ENCODE results near the gene PAGE3.

Gene PAGE3, protein sequence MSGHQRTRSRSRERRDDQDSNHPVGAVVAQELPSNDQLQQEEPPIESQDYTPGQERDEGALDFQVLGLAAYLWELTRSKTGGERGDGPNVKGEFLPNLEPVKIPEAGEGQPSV

DNA sequence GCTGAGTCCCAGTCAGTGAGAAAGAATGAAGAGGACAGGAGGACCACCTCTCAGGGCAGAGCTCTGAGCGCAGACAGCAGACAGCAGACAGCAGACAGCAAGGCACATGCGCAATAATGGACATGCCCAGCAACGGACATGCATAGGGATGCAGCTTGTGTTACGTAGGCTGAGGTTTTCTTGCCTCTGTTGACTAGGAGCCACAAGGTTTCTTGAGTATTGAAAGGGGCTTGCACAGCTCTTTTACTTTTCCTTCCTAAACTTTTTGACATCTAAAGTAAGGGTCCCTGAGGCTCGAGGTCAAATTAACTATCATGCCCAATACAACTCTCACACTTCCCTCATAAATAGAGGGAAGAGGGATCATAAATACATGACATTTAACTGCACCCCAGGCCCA, at the start of gene PAGE3:
PAGE3 (minus strand) TSS at position 101 of the 400 bp plus-strand sequence. CDS start 1,013 bp downstream, outside the sequence.
- DNase-seq (ENCODE audit: low read depth), result no peak

DNA sequence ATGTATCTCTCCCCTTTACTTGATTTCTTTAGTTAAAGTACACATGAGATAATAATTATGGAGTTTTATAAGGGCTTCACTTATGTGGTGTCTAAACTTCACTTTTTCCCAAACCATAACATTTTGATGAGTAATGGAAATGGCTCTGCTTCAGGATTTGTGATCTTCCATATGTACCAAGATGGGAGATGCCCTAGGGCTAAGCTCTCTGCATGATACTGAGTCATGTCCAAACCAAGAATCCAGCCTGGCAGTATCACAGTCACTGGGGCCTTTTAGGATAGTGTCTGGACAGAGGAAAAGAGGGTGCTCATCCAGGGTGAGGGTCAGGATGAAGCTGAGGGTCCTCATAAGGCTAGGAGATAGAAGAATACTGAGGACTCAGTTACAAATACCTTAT, 47.9 kb upstream of the PAGE3 start:
- DNase-seq (ENCODE audit: low read depth), result no peak

DNA sequence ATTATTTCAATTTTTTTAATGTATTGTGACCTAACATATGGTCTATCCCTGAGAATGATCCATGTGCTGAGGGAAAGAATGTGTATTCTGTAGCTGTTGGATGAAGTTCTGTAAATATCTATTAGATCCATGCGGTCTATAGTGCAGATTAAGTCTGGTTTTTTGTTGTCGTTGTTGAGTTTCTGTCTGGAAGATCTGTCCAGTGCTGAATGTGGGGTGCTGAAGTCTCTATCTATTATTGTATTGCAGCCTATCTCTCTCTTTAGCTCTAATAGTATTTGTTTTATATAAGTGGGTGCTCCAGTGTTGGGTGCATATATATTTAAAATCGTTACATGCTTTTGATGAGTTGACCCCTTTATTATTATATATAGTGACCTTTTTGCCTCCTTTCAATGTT, 26.2 kb upstream of the PAGE3 start:
- DNase-seq (ENCODE audit: low read depth), result no peak

DNA sequence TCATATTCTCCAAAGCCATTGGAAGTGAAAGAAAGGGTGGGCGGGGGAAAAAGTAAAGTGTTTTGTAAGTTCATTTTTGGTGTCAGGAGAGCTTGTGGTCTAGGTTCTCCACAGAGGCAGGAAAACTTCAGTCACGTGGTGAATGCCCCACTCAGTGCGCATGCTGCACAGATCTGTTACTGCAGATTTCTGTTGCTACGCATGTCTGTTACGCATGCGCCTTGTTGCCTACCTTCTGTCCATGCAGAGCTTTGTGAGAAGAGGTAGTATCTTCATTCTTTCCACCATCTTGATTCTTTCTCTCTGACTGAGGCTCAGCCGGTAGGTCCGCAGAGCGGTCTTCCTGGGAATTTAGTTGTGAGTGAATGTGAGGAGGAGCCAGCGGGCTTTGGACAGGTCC, 15.1 kb upstream of the PAGE3 start:
- no peak for DNase-seq (ENCODE audit: low read depth)

DNA sequence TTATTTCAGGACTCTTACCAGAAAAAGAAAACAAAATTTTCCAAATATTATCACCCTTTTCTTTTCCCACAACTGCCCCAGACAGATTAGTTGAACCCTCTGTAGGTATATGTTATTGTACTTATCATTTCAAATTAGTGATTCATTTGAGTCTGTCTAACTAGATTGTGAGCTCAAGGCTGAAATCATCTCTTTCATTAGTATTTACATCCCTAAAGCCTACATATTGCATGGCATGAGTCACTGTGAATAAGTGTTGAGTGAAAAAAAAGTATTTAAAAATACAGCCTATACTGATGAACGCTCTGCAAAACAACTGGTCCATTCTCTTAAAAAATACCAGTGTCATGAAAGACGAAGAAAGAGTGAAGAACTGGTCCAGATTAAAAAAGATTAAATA, 3.9 kb downstream of the PAGE3 start:
- DNase-seq (ENCODE audit: low read depth), result no peak

DNA sequence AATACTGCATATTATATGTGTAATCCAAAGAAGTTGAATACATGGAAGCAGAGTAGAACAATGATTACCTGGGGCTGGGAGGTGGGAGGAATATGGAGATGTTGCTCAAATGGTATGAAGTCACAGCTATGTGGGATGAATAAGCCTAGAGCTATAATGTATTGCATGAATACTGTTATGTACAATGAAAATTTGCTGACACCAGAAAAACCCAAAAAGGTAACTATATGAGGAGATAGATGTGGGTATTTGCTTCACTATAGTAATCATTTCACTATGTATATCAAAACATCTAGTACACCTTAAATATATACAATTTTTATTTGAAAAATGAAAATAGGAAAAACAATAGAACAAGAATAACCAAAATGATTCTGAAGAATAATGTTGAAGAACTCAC, 11.2 kb downstream of the PAGE3 start:
- DNase-seq (ENCODE audit: low read depth), result no peak

DNA sequence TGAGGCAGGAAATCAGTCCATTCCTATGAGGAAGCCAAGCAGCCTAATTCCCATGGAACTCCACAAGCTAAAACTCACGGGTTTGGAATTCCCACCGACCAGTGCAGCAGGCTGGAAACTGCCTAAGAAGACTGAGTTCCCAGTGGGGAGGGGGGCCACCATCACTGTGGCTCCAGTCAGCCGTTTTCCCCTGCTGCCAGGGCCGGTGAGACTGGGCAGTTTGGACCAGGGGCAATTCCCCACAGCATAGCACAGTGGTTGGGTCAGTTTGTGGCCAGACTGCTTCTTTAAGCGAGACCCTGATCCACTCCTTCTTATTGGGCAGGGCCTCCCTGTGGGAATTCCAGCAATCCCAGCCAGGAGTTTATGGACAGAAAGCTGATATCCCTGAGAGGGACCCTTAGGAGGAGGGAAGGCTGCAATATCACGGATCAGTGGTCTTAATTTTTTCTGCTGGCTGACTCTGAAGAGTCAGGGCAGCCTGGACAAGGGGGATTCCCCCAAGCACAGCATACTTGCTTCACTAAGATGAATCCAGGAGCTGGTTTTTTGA, 23.9 kb downstream of the PAGE3 start:
- no peak for DNase-seq (ENCODE audit: low read depth)

DNA sequence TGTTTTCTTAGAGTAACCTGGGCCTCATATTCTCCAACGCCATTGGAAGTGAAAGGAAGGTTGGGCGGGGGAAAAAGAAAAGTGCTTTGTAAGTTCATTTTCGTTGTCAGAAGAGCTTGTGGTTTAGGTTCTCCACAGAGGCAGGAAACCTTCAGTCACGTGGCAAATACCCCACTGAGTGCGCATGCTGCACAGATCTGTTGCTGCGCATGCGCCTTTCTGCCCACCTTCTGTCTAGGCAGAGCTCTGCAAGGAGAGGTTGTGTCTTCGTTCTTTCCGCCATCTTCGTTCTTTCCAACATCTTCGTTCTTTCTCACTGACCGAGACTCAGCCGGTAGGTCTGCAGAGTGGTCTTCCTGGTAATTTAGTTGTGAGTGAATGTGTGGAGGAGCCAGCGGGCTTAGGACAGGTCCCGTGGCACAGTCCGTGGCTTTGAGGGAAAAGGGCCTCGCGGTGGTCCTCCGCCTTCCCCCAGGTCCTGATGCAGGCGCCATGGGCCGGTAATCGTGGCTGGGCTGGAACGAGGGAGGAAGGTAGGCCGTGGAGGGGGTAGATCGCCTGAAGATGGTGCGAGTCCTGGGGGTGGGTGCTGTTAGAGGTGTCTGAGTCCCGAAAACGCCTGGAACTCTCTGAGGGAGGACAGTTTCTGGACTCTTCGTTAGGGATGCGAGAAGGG, 44.5 kb downstream of the PAGE3 start, which contains the start of gene PAGE5:
PAGE5 (plus strand) TSS at position 228 of the 676 bp plus-strand sequence. CDS start 1,037 bp downstream, outside the sequence.
- DNase-seq (ENCODE audit: low read depth), result no peak

DNA sequence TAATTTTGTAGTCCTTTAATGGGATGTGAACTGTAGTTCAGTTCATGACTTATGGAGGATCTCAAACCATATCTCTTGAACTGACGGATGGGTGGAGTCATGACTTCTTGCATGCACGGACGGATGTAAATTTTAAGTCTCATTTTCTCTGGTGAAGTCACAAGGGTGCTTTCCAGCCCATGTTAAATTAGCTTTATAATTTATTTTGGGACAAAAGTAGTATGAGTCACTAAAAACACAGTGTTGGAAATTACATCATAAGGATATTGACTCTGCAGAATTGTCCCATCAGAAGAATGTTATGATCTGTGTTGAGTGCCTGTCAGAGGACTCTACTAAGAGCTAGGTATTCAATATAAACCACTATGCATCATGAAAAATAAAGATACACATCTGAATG, 51.3 kb downstream of the PAGE3 start:
- no peak for DNase-seq (ENCODE audit: low read depth)

DNA sequence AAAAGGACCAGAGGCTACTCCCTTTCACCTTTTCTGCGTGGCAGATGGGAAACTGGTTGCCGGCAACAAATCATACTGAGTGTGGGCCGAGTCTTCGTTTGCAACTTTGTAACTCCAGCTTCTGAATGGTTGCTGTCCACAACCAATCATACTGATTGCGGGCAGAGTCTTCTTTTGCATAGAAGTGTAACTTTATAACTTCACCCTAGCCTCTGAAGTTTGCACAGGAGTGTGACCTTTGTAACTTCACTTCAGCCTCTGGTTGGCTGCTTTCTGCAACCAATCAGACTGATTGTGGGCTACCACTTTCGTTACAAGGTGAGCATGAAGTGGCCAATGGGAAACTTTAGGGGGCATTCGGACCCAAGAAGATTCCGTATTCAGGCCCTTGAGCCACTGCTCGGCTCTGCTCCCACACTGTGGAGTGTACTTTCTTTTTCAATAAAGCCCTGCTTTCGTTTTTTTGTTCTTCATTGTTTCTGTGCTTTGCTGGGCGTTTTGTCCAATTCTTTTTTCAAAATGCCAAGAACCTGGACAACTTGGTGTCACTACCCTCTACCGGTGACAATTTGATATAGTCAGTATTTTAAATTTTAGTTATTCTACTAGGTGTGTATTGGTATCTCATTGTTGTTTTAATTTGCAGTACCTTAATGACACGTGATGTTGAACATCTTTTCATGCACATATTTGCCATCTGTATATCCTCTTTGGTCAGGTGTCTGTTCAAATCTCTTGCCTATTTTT, 53.6 kb downstream of the PAGE3 start:
- DNase-seq (ENCODE audit: low read depth), result no peak
